Measurements from ENCODE around the gene CLEC2D.
A peak's percentile ranks its signal among the peaks of the same experiment; 100 is the strongest.
"Not testable (repeated sequence)": the region's sequence is repeated elsewhere in the genome, so short reads cannot be mapped to it uniquely, and the experiment has no call there.

Gene CLEC2D

GRCh38 chr12:9682508-9682907, 13.0 kb downstream of the CLEC2D start:
- H3K27me3 Mint-ChIP-seq, result not testable (repeated sequence)
- peaks cover 72% of the 10 kb centered on the region for H3K36me3 Mint-ChIP-seq
- H3K4me1 Mint-ChIP-seq, result peaks cover 83% of the 10 kb centered on the region
- peak overlapping the region; percentile 74 for H3K4me3 Mint-ChIP-seq
- H3K9me3 Mint-ChIP-seq, result peaks cover 14% of the 10 kb centered on the region
- H3K27ac Mint-ChIP-seq, result peak overlapping the region; percentile 33

DNA sequence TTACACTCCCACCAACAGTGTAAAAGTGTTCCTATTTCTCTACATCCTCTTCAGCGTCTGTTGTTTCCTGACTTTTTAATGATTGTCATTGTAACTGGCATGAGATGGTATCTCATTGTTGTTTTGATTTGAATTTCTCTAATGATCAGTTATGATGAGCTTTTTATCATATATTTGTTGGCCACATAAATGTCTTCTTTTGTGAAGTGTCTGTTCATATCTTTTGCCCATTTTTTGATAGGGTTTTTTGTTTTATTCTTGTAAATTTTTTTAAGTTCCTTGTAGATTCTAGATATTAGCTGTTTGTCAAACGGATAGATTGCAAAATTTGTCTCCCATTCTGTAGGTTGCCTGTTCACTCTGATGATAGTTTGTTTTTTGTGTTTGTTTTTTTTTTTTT, 13.4 kb downstream of the CLEC2D start:
- peaks cover 79% of the 10 kb centered on the region for H3K4me1 Mint-ChIP-seq
- H3K27me3 Mint-ChIP-seq, result not testable (repeated sequence)
- H3K4me3 Mint-ChIP-seq, result peak overlapping the region; percentile 74
- H3K9me3 Mint-ChIP-seq, result peaks cover 14% of the 10 kb centered on the region
- peaks cover 70% of the 10 kb centered on the region for H3K36me3 Mint-ChIP-seq
- H3K27ac Mint-ChIP-seq, result peak overlapping the region; percentile 33

- peaks cover 17% of the 10 kb centered on the region for H3K9me3 Mint-ChIP-seq
- H3K4me1 Mint-ChIP-seq, result peaks cover 77% of the 10 kb centered on the region
- peaks cover 72% of the 10 kb centered on the region for H3K36me3 Mint-ChIP-seq
- H3K4me3 Mint-ChIP-seq, result peak overlapping the region; percentile 74
- peak overlapping the region; percentile 68 for H3K27ac Mint-ChIP-seq
- H3K27me3 Mint-ChIP-seq, result not testable (repeated sequence)
Observed at GRCh38 chr12:9685366-9685765, 15.9 kb downstream of the CLEC2D start.

DNA sequence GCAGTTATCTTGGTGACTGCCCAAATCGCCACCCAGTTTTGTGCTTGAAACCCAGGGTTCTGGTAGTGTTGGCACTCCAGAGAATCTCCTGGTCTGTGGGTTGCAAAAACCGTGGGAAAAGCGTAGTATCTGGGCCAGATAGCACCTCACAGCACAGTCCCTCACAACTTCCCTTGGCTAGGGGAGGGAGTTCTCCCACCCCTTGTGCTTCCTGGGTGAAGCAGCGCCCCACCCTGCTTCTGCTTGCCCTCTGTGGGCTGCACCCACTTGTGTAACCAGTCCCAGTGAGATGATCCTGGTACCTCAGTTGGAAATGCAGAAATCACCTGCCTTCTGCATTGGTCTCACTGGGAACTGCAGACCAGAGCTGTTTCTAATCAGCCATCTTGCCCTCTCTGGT, 16.4 kb downstream of the CLEC2D start:
- H3K27me3 Mint-ChIP-seq, result no peaks in the 10 kb centered on the region
- peaks cover 14% of the 10 kb centered on the region for H3K9me3 Mint-ChIP-seq
- peaks cover 77% of the 10 kb centered on the region for H3K4me1 Mint-ChIP-seq
- H3K27ac Mint-ChIP-seq, result peak overlapping the region; percentile 31
- peaks cover 72% of the 10 kb centered on the region for H3K36me3 Mint-ChIP-seq
- peak overlapping the region; percentile 63 for H3K4me3 Mint-ChIP-seq

GRCh38 chr12:9687228-9687627, 17.7 kb downstream of the CLEC2D start:
- Mint-ChIP-seq H3K4me1 (peaks cover 81% of the 10 kb centered on the region), H3K36me3 (peaks cover 75% of the 10 kb centered on the region), H3K9me3 (peaks cover 15% of the 10 kb centered on the region), H3K4me3 (peak overlapping the region; percentile 52), H3K27ac (peak overlapping the region; percentile 74), H3K27me3 (no peaks in the 10 kb centered on the region)

- no peak overlapping the region for H3K4me3 Mint-ChIP-seq
- peaks cover 49% of the 10 kb centered on the region for H3K4me1 Mint-ChIP-seq
Observed at GRCh38 chr12:9692909-9693308, 23.4 kb downstream of the CLEC2D start.

GRCh38 chr12:9694241-9694640, 24.7 kb downstream of the CLEC2D start:
- H3K4me3 Mint-ChIP-seq, result no peak overlapping the region
- H3K4me1 Mint-ChIP-seq, result peaks cover 53% of the 10 kb centered on the region
- H3K27ac Mint-ChIP-seq, result no peak overlapping the region

More at GRCh38 chr12:9692909-9693308, 23.4 kb downstream of the CLEC2D start:
- Mint-ChIP-seq H3K36me3 (peaks cover 72% of the 10 kb centered on the region), H3K9me3 (peaks cover 20% of the 10 kb centered on the region), H3K27me3 (no peaks in the 10 kb centered on the region), H3K27ac (no peak overlapping the region)

DNA sequence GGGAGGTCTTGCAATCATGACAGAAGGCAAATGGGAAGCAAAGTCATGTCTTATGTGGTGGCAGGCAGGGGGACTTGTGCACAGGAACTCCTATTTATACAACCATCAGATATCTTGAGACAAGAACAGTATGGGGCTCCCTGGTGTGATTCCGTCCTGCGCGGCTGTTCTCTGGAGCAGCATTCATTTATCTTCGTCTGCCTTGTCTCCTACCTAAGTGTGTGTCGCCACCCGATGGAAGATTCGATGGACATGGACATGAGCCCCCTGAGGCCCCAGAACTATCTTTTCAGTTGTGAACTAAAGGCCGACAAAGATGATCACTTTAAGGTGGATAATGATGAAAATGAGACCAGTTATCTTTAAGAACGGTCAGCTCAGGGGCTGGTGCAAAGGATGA, 25.6 kb downstream of the CLEC2D start:
- H3K27ac Mint-ChIP-seq, H3K4me3 Mint-ChIP-seq, H3K27me3 Mint-ChIP-seq: not testable (repeated sequence)
- Mint-ChIP-seq H3K4me1 (peaks cover 54% of the 10 kb centered on the region), H3K9me3 (peaks cover 13% of the 10 kb centered on the region), H3K36me3 (peaks cover 63% of the 10 kb centered on the region)

More at GRCh38 chr12:9694241-9694640, 24.7 kb downstream of the CLEC2D start:
- Mint-ChIP-seq H3K27me3 (no peaks in the 10 kb centered on the region), H3K9me3 (peaks cover 20% of the 10 kb centered on the region), H3K36me3 (peaks cover 71% of the 10 kb centered on the region)

- peaks cover 15% of the 10 kb centered on the region for H3K9me3 Mint-ChIP-seq
- peaks cover 56% of the 10 kb centered on the region for H3K4me1 Mint-ChIP-seq
- not testable (repeated sequence) for H3K27me3 Mint-ChIP-seq, H3K4me3 Mint-ChIP-seq
- H3K36me3 Mint-ChIP-seq, result peaks cover 60% of the 10 kb centered on the region
- H3K27ac Mint-ChIP-seq, result peak overlapping the region; percentile 84
Observed at GRCh38 chr12:9695661-9696060, 26.1 kb downstream of the CLEC2D start.

DNA sequence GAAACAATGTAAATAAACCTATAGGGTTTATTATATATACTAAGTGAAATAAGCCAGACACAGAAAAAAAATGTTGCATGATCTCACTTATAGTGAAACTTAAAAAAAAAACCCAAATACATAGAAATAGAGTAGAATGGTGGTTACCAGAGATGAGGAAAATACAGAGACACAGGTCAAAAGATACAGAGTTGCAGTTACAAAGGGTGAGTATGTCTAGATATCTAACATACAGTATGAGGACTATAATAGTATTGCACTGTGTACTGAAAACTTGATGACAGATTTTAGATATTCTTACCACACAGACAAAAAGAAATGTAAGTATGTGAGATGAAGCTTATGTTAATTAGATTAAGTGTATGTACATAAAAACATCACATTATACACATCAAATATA, 28.1 kb downstream of the CLEC2D start:
- peaks cover 12% of the 10 kb centered on the region for H3K9me3 Mint-ChIP-seq
- peak overlapping the region; percentile 5 for H3K27ac Mint-ChIP-seq
- peaks cover 58% of the 10 kb centered on the region for H3K4me1 Mint-ChIP-seq
- H3K36me3 Mint-ChIP-seq, result peaks cover 46% of the 10 kb centered on the region
- no peak overlapping the region for H3K4me3 Mint-ChIP-seq
- H3K27me3 Mint-ChIP-seq, result no peaks in the 10 kb centered on the region

DNA sequence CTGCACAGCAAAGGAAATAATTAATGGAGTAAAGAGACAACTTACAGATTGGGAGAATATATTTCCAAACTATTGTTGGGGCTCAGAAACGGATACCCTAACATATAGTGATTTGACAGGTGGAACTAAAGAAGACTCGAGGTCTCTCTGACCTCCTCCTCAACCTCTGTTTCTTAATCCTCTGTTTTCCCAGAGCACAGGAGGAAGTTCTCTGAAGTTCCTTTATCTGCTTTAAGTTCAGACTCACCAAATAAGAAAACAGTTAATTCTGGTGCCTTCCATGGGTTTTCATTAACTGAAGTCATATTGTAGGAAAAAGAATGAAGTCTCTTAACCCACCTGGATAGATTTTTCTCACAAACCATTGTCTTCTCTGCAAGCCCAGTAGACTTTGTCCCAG, 29.2 kb downstream of the CLEC2D start:
- Mint-ChIP-seq H3K4me1 (peaks cover 62% of the 10 kb centered on the region), H3K4me3 (no peak overlapping the region), H3K36me3 (peaks cover 41% of the 10 kb centered on the region), H3K27ac (peak overlapping the region; percentile 52), H3K27me3 (no peaks in the 10 kb centered on the region), H3K9me3 (peaks cover 12% of the 10 kb centered on the region)

- H3K4me1 Mint-ChIP-seq, result peaks cover 65% of the 10 kb centered on the region
- peak overlapping the region; percentile 72 for H3K27ac Mint-ChIP-seq
- H3K4me3 Mint-ChIP-seq, result no peak overlapping the region
- H3K36me3 Mint-ChIP-seq, result peaks cover 37% of the 10 kb centered on the region
- H3K27me3 Mint-ChIP-seq, result no peaks in the 10 kb centered on the region
- peaks cover 14% of the 10 kb centered on the region for H3K9me3 Mint-ChIP-seq
Observed at GRCh38 chr12:9699269-9699897, 29.9 kb downstream of the CLEC2D start.

- peaks cover 18% of the 10 kb centered on the region for H3K9me3 Mint-ChIP-seq
- peaks cover 69% of the 10 kb centered on the region for H3K4me1 Mint-ChIP-seq
- H3K4me3 Mint-ChIP-seq, result no peak overlapping the region
- peak overlapping the region; percentile 72 for H3K27ac Mint-ChIP-seq
- H3K36me3 Mint-ChIP-seq, result peaks cover 34% of the 10 kb centered on the region
- H3K27me3 Mint-ChIP-seq, result no peaks in the 10 kb centered on the region
Observed at GRCh38 chr12:9699898-9700605, 30.5 kb downstream of the CLEC2D start.

DNA sequence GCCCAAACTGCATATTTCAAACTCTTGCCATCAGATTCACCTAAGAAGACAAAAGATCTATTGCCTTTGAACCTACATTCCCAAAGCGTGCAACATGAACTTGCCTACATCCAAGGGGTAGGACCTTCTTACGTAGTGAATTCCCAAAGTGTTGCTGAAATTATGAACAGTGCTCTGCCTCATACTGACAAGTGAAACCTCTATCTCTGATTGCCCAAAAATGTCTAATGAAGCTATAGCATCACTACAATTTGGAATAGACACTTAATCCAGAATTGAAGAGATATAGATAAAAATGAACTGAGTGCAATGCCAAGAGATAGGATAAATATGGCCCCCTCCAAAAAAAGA, 31.1 kb downstream of the CLEC2D start:
- Mint-ChIP-seq H3K4me1 (peaks cover 71% of the 10 kb centered on the region), H3K4me3 (no peak overlapping the region), H3K27ac (peak overlapping the region; percentile 88), H3K27me3 (no peaks in the 10 kb centered on the region), H3K36me3 (peaks cover 28% of the 10 kb centered on the region), H3K9me3 (peaks cover 15% of the 10 kb centered on the region)

- peak overlapping the region; percentile 64 for H3K4me3 Mint-ChIP-seq
- peak overlapping the region; percentile 88 for H3K27ac Mint-ChIP-seq
- peaks cover 26% of the 10 kb centered on the region for H3K36me3 Mint-ChIP-seq
- H3K27me3 Mint-ChIP-seq, result no peaks in the 10 kb centered on the region
- H3K4me1 Mint-ChIP-seq, result peaks cover 79% of the 10 kb centered on the region
- H3K9me3 Mint-ChIP-seq, result peaks cover 20% of the 10 kb centered on the region
Observed at GRCh38 chr12:9701380-9702154, 32.1 kb downstream of the CLEC2D start.

DNA sequence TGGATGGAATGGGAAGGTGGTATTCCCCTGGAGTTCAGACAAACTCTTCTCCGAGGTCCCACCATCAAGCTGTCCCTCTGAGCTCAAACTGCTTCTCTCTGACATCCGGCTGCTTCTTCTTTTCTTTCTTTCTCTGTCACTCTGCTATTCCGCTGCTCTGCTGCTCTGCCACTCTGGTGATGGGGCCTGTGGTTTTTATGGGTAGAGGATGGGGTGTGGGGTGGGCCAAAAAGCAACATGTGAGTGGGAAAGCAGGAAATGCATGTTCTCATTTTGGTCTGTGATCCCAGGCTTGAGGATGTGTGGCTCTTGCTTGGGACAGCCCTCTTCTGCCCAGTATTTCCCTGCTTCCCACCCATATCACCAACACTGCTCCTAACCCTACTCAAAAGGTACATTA, 32.7 kb downstream of the CLEC2D start:
- H3K4me3 Mint-ChIP-seq, result peak overlapping the region; percentile 64
- H3K9me3 Mint-ChIP-seq, result peaks cover 20% of the 10 kb centered on the region
- H3K4me1 Mint-ChIP-seq, result peaks cover 85% of the 10 kb centered on the region
- peak overlapping the region; percentile 88 for H3K27ac Mint-ChIP-seq
- H3K36me3 Mint-ChIP-seq, result peaks cover 21% of the 10 kb centered on the region
- no peaks in the 10 kb centered on the region for H3K27me3 Mint-ChIP-seq
